Measurements from ENCODE around the gene AP1M2.
"Not testable (repeated sequence)": the region's sequence is repeated elsewhere in the genome, so short reads cannot be mapped to it uniquely, and the experiment has no call there.

The AP1M2 gene

GRCh38 chr19:10601999-10602329 is 14.9 kb upstream of the AP1M2 start:
- DNase-seq (ENCODE audit: low read depth): no peak

GRCh38 chr19:10600149-10600548 is 13.0 kb upstream of the AP1M2 start:
- no peak for DNase-seq (ENCODE audit: low read depth)

GRCh38 chr19:10593820-10594637 is 6.9 kb upstream of the AP1M2 start:
- DNase-seq (ENCODE audit: low read depth): no peak

GRCh38 chr19:10593148-10593547 is 6.0 kb upstream of the AP1M2 start:
- no peak for DNase-seq (ENCODE audit: low read depth)

GRCh38 chr19:10587839-10588150 is 683 bp upstream of the AP1M2 start:
- no peak for DNase-seq (ENCODE audit: low read depth)

- DNase-seq (ENCODE audit: low read depth): no peak
These were observed 716 bp downstream of the AP1M2 start for GRCh38 chr19:10586396-10586795.

- no peak for DNase-seq (ENCODE audit: low read depth)
These were observed 3.9 kb downstream of the AP1M2 start for GRCh38 chr19:10583036-10583776.

- no peak for DNase-seq (ENCODE audit: low read depth)
These were observed 5.0 kb downstream of the AP1M2 start for GRCh38 chr19:10582091-10582490.

GRCh38 chr19:10580979-10581631 is 6.0 kb downstream of the AP1M2 start:
- DNase-seq (ENCODE audit: low read depth): peak; percentile 66

GRCh38 chr19:10577951-10578350 is 9.2 kb downstream of the AP1M2 start:
- no peak for DNase-seq (ENCODE audit: low read depth)

GRCh38 chr19:10575011-10575716 is 11.9 kb downstream of the AP1M2 start:
- DNase-seq (ENCODE audit: low read depth): no peak

GRCh38 chr19:10574462-10574861 is 12.7 kb downstream of the AP1M2 start:
- no peak for DNase-seq (ENCODE audit: low read depth)

GRCh38 chr19:10573793-10574192 is 13.3 kb downstream of the AP1M2 start:
- not testable (repeated sequence) for DNase-seq (ENCODE audit: low read depth)

GRCh38 chr19:10568826-10569651 is 18.1 kb downstream of the AP1M2 start, which contains the start of gene CDKN2D:
Gene CDKN2D, minus strand, starts transcription at chr19:10568979. Its CDS starts 326 bp downstream, at chr19:10568653.
- DNase-seq (ENCODE audit: low read depth): peak; percentile 96

GRCh38 chr19:10568062-10568825 is 18.9 kb downstream of the AP1M2 start:
- DNase-seq (ENCODE audit: low read depth): no peak

- no peak for DNase-seq (ENCODE audit: low read depth)
These were observed 19.5 kb downstream of the AP1M2 start for GRCh38 chr19:10567656-10568055.

- no peak for DNase-seq (ENCODE audit: low read depth)
These were observed 20.3 kb downstream of the AP1M2 start for GRCh38 chr19:10566658-10567410.

- DNase-seq (ENCODE audit: low read depth): no peak
These were observed 20.8 kb downstream of the AP1M2 start for GRCh38 chr19:10566408-10566657.

GRCh38 chr19:10565567-10566407 is 21.3 kb downstream of the AP1M2 start, which contains the start of gene KRI1:
Gene KRI1, minus strand, starts transcription at chr19:10566010. Its CDS starts 11 bp downstream, at chr19:10565999.
- peak; percentile 84 for DNase-seq (ENCODE audit: low read depth)
